Measurements from ENCODE around the gene KRR1. TPM values are rescaled to one million over a fixed set of nuclear protein-coding genes. Genes with fewer than 3 reads are reported as not detected.

Gene KRR1
- total RNA-seq, 1 donor from 2014 or later: 21.4 TPM

DNA sequence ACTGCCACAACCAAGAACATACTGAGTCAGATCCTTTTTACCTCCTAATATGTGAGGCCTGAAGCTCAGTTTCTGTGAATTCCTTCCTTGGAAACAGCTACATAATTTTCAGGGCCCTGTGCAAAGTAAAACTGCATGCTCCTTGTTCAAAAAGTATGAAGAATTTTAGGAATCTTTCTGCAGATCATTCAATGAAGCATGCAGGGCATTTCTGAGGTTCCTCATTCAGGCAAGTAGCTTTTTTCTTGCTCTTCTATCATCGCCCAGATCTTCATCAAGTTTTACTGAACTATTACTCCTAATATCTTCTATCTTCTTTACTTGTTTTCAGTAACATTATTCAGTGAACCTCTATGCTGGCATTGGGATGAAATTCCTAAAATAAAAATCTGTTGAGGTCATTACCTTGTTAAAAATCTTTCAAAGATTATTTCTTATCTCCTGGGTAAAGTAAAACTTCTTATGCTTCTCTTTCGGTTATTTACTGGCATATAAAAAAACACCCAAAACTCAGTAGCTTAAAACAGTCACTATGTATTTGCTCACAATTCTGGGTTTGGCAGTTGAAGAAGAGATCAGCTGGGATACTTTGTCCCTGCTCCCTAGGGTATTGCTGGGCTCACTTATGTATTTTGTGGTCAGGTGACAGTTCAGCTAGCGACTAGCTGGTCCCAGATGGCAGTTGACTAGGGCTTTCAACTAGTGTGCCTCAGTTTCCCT is 42.6 kb upstream of the KRR1 start:
- Histone ChIP-seq H3K27me3 (no peaks in the 10 kb centered on the region), H3K4me3 (no peak overlapping the region), H3K9me3 (no peaks in the 10 kb centered on the region), H3K4me1 (peaks cover 19% of the 10 kb centered on the region), H3K27ac (no peak overlapping the region), H3K36me3 (no peaks in the 10 kb centered on the region)
- no peak for TF ChIP-seq POLR2A (IDR thresholded peaks at IDR 0.05)
- no peak for DNase-seq (ENCODE audit: extremely low spot score in 2 of 2)
- intact Hi-C loops (cut with DNase I): no loop called here

DNA sequence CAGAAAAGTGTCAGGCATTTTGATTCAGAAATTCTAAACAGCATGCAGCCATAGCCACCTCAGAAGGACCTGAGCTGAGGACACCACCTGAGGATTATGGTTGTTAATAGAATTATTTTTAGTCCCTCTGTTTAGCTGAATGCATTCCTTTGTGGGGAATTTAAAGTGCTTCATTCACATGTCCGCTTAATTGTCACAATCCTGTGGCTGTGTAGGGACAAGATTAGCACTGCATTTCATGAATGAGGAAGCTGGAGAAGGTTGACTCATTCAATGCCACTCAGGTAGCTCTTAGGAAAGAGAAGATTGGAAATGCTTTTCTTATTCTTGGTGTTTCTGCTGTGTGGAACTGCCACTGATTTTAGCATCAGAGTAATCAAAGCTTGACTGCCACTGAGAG is 42.0 kb upstream of the KRR1 start:
- H3K4me3 ChIP-seq: no peak overlapping the region
- no peak overlapping the region for H3K27ac ChIP-seq
- H3K4me1 ChIP-seq: peaks cover 19% of the 10 kb centered on the region
- no peaks in the 10 kb centered on the region for H3K36me3 ChIP-seq
- DNase-seq (ENCODE audit: extremely low spot score in 2 of 2): no peak
- no peaks in the 10 kb centered on the region for H3K9me3 ChIP-seq
- intact Hi-C loops (cut with DNase I): no loop called here
- TF ChIP-seq POLR2A (IDR thresholded peaks at IDR 0.05): no peak
- no peak for TF ChIP-seq POLR2AphosphoS5 (IDR thresholded peaks at IDR 0.05; ENCODE audit: insufficient read depth in 1 of 2, low read depth in 1 of 2)
- TF ChIP-seq, protein P1, sequence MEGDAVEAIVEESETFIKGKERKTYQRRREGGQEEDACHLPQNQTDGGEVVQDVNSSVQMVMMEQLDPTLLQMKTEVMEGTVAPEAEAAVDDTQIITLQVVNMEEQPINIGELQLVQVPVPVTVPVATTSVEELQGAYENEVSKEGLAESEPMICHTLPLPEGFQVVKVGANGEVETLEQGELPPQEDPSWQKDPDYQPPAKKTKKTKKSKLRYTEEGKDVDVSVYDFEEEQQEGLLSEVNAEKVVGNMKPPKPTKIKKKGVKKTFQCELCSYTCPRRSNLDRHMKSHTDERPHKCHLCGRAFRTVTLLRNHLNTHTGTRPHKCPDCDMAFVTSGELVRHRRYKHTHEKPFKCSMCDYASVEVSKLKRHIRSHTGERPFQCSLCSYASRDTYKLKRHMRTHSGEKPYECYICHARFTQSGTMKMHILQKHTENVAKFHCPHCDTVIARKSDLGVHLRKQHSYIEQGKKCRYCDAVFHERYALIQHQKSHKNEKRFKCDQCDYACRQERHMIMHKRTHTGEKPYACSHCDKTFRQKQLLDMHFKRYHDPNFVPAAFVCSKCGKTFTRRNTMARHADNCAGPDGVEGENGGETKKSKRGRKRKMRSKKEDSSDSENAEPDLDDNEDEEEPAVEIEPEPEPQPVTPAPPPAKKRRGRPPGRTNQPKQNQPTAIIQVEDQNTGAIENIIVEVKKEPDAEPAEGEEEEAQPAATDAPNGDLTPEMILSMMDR (IDR thresholded peaks at IDR 0.05): no peak
- no peaks in the 10 kb centered on the region for H3K27me3 ChIP-seq

DNA sequence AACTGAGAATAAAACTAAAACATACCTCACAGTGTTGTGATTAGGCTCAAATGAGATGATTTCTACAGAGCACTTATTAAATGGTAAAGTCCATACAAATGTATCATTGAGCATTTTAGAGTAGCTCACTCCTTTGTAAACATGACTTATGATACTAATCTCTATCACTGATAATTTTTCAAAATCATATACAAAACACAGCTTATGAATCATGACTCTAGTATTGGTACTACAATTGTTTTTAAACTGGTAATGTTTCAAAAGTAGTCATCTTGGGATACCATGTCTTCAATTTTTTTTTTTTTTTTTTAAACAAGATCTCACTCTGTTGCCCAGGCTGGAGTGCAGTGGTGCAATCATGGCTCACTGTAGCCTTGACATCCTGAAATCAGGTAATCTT is 40.1 kb upstream of the KRR1 start:
- no peak overlapping the region for H3K27ac ChIP-seq
- H3K27me3 ChIP-seq: no peaks in the 10 kb centered on the region
- H3K4me1 ChIP-seq: peaks cover 19% of the 10 kb centered on the region
- no peak for DNase-seq (ENCODE audit: extremely low spot score in 2 of 2)
- no peak overlapping the region for H3K4me3 ChIP-seq
- no peaks in the 10 kb centered on the region for H3K36me3 ChIP-seq
- H3K9me3 ChIP-seq: no peaks in the 10 kb centered on the region
- intact Hi-C loops (cut with DNase I): no loop called here
- TF ChIP-seq POLR2AphosphoS5 (IDR thresholded peaks at IDR 0.05; ENCODE audit: insufficient read depth in 1 of 2, low read depth in 1 of 2) (no peak), POLR2A (IDR thresholded peaks at IDR 0.05) (no peak)
- TF ChIP-seq, protein P1 (IDR thresholded peaks at IDR 0.05): no peak

DNA sequence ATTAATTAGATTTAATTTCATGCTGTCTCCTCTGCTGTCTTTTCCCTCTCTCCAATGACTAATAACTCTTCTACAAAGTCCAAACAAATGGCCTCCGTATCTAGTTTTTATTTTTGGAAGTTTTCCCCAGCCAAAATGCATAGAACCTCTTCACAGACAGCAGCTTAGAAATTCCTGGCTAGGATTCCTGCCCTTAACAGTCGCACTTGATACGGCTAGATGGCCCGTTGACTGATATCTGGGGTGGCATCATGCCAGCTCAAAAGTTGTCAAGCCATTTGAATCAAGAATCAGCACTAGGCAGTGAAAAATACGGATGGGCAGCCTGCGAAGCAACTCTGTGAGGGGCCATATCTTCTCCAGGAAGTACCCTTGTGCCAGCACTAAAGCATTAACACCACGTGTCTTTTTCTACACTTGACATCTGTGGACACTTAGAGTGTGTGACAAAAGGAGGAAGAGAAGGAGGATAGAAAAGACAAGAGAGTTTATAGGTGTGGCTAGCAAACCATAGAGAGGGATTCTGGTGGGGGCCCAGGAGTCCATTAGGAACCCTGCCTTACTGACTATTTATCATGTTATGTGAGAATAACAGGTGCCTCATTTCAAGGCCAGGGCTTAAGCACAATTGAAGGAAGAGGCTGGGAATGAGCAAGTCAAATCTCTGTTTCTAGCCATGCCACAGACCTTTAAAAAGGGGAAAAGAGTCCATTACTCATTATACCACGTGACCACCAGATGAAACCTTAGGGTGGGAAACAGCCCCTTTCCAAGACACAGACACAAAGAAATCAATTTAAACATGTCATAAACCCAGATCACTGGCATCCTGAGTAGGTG is 39.2 kb upstream of the KRR1 start:
- no peaks in the 10 kb centered on the region for H3K9me3 ChIP-seq
- intact Hi-C loops (cut with DNase I): no loop called here

DNA sequence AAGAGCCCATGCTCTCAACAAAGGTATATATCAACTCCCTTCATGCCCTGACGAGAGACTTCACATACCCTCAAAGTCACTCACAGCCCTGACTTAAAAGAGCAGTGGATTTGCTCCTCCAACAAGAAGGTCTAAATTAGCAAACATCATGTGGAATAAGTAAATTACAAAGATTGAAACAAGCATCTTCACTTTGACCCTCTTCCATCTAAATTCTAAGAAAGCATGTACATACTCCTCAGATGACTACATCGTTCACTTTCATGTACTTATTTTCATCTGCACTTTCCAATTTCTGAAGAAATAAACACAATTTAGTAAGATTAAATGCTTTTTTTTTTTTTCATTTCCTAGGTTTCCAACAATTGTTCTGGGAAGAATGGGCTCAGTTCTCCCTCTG is 38.6 kb upstream of the KRR1 start:
- Histone ChIP-seq H3K27me3 (no peaks in the 10 kb centered on the region), H3K4me3 (no peak overlapping the region), H3K27ac (no peak overlapping the region), H3K4me1 (peaks cover 19% of the 10 kb centered on the region), H3K9me3 (no peaks in the 10 kb centered on the region), H3K36me3 (no peaks in the 10 kb centered on the region)
- intact Hi-C loops (cut with DNase I): no loop called here
- TF ChIP-seq, protein P1 (IDR thresholded peaks at IDR 0.05): no peak
- TF ChIP-seq POLR2A (IDR thresholded peaks at IDR 0.05) (no peak), POLR2AphosphoS5 (IDR thresholded peaks at IDR 0.05; ENCODE audit: insufficient read depth in 1 of 2, low read depth in 1 of 2) (no peak)
- DNase-seq (ENCODE audit: extremely low spot score in 2 of 2): no peak

More for the DNA sequence above, 39.2 kb upstream of the KRR1 start:
- no peaks in the 10 kb centered on the region for H3K27me3 ChIP-seq
- H3K4me1 ChIP-seq: peaks cover 19% of the 10 kb centered on the region
- DNase-seq (ENCODE audit: extremely low spot score in 2 of 2): no peak
- H3K36me3 ChIP-seq: no peaks in the 10 kb centered on the region
- no peak for TF ChIP-seq POLR2A (IDR thresholded peaks at IDR 0.05)
- TF ChIP-seq, protein P1 (IDR thresholded peaks at IDR 0.05): no peak
- TF ChIP-seq POLR2AphosphoS5 (IDR thresholded peaks at IDR 0.05; ENCODE audit: insufficient read depth in 1 of 2, low read depth in 1 of 2): no peak
- H3K27ac ChIP-seq: no peak overlapping the region
- H3K4me3 ChIP-seq: no peak overlapping the region
